HG03469 (cell line): Measurements from ENCODE around the gene DCAF11.
A peak's percentile ranks its signal among the peaks of the same experiment; 100 is the strongest.

ENCODE experiments used
- ATAC-seq: cut with Tn5 transposase; IDR thresholded peaks from one replicate; pipeline ENCODE4 v1.9.1; 2021; ENCODE audit warnings: mild to moderate bottlenecking, moderate library complexity, moderate number of reproducible peaks; ENCODE audit not compliant: unreplicated experiment

The DCAF11 gene

DNA sequence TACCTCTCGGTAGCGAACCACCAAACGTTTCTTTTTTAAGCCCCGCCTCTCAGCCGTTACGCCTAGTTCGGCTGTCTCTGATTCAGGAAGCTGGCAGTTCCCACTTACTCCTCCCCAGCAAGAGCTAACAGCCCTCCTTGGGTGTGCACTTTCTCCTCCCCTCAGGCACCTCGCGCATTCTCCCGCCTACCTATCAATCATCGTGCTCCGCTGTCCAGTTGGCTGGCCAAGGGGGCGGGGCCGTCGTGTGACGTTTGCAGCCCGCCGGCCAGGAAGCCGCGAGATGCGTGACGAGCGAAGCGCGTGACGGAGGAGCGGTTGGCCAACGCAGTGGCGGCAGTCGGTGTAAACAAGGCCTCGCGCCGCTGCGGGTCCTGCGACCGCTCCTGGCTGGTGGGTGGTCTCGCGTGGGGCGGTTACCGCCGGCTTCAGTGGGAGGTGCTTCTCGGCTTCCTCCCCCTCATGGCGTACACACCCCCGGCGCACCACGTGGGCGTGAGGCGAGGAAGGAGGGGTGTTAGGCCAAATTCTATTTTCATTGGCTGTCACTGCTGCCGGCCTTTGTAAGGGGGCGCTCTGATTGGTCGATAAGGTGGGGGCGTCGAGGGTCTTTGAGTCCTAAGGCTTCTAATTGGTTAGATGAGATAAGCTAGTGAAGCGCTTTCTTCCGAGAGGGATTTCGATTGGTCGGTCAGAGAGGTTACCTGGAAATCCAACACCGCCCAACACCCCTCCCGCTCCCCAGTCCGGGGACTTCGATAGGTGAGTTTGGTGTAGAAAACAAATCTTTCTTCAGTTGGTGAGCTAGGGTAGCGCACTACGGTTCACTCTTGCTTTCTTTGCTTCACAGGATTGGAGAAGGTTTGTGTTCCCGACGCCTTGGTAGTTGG is at the start of gene DCAF11, which contains the start of gene NRL:
Gene DCAF11, plus strand, starts transcription at position 246 of the 890 bp plus-strand sequence. CDS start 818 bp downstream, outside the sequence.
Gene NRL, minus strand, starts transcription at position 418 of the 890 bp plus-strand sequence. CDS start 32,101 bp downstream, outside the sequence.
- ATAC-seq = peak; percentile 74

DNA sequence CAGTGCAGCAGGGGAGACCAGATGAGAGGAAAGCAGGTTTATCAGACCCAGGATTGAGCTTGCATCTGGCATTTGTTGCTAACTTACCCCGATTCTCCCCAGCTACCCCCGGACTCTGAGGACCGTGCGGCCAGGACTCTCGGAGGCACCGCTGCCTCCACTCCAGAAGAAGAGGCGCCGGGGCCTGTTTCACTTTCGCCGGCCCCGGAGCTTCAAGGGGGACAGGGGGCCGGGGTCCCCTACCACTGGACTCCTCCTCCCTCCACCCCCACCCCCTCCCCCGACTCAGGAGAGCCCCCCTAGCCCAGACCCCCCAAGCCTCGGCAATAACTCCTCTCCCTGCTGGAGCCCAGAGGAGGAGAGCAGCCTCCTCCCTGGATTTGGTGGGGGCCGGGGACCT is 49.7 kb upstream of the DCAF11 start:
- ATAC-seq = no peak

DNA sequence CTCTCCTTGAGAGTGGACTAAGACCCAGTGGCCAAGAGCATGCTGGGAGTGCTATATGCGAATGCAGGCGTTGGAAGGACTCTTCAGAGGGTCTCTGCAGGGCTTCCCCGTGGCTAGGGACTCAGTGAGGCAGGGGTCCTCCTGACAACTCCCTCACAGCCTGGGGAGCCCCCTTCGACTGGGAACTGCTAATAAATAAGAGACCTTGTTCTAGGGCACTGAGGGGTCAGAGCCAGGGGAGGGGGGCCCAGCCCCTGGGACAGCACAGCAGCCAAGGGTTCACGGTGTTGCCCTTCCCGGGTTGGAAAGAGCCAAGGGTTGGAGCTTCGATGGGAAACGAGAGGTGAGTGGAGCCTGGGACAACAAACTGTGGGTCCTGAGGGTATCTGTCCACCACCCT is 49.2 kb upstream of the DCAF11 start:
- ATAC-seq = no peak

DNA sequence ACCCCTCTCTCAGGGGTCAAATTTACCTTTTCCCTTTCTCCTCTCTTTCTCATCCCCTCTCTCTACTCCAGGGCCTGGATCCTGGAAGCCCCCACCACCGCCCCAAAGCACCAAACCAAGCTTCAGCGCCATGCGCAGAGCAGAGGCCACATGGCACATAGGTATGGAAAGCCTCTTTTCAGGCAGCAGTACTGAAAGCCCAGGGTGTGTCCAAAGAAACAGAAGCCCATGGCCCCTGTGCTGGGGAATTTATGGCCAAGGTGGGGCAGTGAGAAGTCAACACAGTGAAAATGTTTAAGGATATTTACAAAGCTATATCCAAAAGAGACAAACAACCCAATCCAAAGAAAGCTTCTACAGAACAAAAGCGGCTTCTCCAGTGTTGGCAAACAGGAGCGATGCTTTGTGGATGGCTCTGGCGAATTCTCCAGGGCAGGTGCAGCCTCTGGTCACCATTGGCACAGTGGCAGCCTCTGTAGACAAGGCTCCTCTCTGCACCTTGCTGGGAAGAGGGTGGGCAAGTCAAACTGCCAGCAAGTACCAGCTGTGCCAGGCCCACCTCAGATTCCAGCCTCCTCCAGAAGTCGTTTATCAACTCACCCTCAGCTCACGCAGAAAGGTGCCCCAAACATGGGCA is 48.0 kb upstream of the DCAF11 start:
- no peak for ATAC-seq

DNA sequence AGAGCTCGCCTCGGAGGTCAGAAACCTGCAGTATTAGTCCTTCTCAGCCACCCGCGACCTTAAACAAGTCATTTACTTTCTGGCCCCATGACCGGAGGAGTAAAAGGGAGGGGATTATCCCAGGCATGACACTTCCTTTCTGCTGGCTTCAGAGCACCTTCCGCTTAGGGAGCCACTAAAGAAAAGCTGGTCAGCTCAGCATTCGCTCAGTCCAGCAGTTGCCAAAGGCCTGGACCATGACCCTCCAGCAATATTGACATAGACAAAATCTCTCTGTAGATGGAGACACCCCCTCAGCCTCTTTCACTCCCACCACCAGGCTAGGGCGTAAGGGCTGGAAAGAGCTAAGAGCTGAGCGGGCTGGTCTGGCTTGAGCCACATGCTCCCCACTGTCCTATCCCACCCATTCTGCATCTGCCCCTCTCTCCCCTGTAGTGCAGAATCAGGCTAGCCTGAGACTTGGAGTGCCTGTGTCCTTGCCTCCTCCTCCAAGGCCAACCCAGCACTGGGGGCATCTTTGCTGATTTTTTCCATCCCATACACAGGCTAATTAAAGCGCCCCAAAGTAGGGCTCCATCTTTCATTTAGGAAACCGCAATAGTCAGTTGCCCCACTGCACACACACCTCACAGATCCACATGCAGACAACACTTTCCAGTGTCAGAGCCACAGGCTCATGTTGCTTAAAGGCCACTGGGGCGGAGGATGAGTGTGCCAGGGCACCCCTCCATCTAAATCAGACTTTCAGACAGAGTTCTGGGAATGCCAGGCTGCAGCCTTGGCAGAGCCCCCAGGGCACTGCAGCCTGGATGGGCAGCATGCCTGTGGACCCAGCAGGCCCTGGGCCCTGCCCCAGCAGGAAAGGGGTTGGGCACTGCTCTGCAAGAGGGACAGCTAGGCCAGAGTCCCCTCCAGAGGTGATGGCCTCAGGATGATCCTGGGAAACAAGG is 47.2 kb upstream of the DCAF11 start:
- ATAC-seq = no peak

DNA sequence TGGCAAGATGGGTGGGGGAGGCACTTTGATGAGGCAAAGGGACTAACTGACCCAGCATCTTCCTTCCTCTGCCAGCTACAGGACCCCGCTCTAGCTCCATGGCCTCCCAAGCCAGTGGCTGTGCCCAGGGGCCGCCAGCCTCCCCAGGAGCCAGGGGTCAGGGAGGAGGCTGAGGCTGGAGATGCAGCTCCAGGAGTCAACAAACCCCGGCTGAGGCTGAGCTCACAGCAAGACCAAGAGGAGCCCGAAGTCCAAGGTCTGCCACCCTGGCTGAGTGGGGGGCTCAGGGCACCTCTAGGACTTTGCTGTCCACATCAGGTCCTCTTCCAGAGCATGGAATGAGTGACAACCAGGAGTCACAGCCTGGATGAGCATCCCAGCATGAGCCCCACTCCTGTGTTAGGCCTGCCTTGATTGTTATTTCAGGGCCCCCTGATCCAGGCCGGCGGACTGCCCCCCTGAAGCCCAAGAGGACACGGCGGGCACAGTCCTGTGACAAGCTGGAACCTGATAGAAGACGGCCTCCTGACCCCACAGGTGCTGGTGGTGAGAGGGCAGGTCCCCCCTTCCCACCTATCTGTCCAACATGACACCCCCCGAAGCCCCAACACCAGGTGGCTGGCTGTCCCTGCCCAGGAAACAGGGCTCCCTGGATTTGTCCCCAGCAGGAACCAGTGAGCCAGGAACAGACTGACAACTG is 45.7 kb upstream of the DCAF11 start:
- no peak for ATAC-seq

DNA sequence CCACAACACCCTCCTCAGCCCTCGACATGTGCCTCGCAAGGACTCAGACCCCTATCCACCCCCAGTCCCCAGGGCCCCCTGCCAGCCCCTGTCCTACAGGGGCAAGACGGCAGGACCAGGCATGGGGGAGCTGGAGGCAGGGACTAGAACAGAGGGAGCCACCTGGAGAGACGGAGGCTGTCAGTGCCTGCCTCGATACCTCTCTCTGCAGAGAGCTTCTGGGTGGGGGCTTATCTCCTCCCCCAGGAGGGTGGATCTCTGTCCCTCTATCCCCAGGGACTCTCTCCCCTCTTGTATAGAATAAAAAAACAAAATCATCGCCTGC is 45.2 kb upstream of the DCAF11 start:
- ATAC-seq = no peak

DNA sequence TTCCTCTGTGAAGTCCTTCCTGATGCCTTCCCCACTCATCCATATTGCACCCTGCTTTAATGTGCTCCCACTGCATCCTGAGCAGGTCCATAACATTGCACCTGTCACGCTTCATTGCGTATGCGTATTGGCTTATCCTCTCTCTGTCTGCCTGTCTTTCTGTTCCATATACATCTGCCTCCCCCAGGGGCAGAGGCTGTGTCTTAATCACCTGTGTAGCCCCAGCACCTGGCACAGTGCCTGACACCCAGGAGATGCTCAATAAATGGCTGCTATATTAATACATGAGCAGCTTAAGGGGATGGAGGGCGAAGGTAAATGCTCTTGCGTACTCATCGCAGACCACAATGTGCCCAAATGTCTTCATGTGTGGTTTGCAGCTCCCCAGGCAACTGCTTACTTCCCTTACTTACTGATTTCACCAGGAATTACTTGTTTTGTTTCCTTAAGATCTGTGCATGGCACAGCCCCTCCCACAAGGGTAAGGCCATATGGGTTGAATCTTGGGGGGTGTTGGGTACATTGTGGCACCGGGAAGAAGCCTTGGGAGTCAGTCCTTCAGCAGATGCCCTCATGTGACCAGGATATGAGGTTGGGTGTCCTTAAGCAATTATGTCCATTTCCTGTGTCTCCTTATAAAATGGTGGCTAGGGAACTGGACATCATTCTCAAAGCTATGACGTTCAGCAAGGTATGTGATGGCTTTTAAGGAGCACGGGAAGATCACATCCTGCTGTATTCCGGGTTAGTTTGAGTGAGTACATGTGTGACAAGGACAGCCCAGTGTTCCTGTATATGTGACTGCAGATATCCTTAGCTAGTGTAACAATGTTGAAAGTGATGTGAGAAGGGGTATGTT is 44.1 kb upstream of the DCAF11 start:
- ATAC-seq = no peak

DNA sequence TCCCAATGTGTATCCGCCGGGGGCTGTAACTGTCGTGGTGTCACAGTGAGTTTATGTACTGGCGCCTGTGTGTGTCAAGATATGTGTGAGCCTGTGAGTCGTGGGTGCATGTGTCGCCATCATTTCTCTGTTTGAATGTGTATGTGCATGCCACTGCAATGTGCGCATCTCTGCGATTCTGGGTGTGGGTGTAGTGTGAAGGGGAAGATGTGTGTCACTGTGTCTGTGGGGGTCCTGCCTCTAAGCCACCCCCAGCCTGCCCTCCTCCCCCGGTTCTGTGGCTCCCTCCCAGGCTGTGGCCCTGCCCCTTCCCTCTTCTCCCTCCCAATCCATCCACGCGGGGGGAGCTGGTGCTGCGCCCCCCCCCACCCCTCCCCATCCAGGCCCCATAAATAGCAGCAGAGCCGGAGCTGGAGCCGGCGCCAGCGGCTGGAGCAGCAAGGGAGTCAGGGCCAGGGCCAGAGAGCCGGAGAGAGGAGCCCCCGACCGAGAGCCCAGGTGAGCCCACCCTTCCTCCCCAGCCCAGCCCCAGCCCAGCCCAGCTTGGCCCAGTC is 43.4 kb upstream of the DCAF11 start, which contains the start of gene CPNE6:
Gene CPNE6, plus strand, starts transcription at position 419 of the 554 bp plus-strand sequence. CDS start 1,375 bp downstream, outside the sequence.
- no peak for ATAC-seq

DNA sequence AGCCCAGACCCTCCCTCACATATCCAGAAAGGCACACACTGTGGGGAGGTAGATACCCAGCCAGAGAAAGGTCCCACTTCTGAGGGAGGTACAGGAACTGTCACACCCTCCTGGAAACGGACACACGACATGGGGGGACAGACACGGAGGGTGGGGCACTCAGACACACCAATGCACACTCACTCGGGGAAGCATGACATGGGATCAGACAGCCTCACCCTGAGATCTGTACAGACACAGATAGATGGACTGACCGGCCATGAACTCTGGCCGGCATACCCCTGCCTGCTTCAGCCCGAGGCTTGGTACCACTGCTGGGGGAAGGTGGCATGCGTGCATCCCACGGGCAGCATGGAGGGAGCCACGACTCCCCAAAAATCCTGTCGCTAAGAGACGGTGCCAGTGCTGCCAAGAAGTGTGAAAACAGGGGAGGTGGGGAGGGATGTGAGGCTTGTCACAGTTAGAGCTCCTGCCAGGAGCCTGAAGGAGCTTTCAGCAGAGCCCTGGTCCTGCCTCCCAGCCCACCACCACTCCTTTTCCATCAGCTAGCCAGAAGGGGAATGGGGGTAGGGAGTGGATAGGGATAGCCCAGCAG is 42.6 kb upstream of the DCAF11 start:
- ATAC-seq = no peak

DNA sequence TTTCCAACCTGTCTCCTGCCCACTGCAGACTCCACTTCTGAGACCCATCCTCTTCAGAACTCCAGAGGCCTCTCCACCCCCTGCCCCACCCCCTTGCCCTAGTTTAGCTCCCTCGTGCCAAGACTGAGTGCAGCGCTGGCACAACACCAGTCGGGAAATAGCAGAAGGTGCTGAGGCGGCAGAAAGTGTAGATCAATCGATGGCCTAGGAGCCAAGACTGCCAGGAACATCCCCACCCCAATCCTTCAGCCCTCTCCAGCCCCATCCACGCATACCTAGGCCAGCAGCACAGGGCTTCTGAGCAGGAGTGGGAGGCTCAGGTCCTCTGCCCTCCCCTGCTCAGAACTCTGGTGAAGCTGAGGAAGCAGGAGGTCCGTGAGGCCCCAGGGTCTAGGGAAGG is 42.1 kb upstream of the DCAF11 start:
- ATAC-seq = no peak

DNA sequence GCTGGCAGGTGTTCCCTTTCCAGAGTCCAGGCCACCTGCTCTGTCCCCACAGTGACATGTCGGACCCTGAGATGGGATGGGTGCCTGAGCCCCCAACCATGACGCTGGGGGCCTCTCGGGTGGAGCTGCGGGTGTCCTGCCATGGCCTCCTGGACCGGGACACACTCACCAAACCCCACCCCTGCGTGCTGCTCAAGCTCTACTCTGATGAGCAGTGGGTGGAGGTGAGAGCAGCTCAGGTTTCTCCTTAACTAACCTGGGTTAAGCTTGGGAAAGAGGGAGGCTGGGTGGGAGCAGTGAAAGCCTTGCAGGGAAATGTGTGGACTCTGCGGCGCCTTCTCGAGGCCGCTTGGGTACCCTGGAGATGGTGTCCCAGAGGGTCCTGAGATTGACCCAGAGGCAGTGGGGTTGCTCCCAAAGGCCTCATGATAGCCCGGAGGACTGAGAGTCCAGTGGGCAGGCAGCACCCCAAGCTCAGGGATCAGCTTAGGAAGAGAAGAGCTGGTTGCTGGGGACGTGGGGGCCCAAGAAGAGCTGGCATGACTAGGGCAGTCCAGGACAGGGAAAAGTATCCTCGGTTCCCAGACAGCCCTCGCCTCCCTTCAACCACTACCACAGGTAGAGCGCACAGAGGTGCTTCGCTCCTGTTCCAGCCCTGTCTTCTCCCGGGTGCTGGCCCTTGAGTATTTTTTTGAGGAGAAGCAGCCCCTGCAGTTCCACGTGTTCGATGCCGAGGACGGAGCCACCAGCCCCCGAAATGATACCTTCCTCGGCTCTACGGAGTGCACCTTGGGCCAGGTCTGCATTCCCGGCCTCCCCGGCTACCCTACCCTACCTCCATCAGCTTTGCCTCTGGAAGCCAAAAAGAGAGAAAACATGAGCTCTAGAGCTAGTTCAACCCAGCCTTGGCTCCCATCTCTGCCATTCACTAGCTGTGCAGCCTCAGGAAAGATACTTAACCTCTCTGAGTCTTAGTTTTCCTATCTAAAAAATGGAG is 41.4 kb upstream of the DCAF11 start:
- no peak for ATAC-seq

DNA sequence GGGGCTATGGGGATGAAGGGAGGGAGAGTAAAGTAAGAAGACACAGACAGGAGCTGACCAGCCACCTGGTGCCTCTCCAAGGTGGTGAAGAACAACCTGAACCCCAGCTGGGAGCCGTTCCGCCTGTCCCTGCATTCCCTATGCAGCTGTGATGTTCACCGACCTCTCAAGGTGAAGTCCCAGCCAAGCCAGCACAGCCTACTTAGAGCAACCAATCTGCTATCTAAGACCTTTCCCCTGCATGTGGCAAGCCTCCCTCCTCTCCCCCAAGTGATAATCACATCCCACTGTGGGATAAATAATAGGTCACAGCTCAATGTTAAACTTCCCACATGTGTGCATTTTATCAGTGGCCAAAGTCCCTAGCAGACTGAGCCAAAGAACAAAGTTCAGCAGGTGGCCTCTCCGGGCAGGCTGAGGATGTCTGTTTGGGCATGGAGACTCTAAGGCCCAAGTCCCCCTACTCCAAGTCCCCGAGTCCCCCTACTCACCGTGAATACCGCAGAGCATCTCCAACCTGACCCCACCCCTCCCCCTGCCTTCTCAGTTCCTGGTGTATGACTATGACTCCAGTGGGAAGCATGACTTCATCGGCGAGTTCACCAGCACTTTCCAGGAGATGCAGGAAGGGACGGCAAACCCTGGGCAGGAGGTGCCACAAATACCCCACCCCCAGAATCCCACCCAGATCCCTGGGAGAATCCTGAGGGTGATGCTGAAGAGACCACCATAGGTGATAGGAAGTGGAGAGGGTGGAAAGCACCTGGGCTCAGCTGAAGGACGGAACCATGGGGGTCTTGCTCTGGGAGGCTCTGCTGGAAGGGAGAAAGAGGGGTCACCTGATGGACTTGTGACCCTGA is 39.7 kb upstream of the DCAF11 start:
- ATAC-seq = no peak

DNA sequence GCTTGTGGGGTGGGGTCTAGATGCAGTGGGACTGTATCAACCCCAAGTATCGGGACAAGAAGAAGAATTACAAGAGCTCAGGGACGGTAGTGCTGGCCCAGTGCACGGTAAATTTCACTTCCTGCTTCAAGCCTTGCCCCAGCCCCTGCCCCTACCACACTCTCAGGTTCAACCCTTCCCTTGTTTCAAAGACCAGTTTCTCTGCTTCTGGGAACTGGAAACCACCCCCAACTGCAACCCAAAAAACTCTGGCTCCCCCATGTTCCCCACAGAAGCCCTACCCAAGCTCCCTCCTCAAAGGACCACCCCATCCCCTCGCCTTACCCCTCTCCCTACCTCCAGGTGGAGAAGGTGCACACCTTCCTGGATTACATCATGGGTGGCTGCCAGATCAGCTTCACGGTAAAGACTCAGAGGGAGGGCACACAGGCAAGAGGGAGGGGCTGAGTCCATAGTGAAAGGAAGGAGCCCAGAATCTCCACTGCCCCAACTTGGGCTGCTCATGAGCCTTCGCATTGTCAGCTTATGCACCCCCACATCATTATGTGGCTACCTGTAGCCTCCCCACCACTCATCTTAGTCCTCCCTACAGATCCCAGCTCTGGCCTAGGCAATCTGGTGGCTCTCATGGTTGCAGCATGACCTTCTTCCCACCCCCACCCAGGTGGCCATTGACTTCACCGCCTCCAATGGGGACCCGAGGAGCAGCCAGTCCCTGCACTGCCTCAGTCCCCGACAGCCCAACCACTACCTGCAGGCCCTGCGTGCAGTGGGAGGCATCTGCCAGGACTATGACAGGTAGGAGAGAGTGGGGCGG is 38.9 kb upstream of the DCAF11 start:
- ATAC-seq = no peak

DNA sequence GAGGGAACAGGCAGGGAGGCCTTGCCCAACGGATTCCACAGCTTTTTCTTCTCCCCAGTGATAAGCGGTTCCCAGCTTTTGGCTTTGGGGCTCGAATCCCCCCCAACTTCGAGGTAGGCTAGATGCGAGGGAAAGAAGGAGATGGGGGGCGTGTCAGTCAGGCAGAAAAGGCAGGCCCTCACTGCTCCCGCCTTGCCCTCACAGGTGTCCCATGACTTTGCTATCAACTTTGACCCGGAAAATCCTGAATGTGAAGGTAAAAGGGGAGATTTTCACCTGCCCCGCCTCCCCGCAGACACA is 38.3 kb upstream of the DCAF11 start:
- ATAC-seq = no peak

DNA sequence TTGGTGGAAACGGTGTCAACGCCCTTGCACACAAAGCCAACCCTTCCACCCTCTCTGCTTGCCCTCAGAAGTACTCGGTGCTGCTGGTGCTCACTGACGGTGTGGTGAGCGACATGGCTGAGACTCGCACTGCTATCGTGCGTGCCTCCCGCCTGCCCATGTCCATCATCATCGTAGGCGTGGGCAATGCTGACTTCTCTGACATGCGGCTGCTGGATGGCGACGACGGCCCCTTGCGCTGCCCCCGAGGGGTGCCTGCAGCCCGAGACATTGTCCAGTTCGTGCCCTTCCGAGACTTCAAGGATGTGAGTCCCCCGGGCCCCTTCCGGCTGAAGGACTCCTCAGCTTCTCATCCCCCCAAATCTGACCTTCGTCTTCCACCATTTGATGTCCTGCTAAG is 37.5 kb upstream of the DCAF11 start:
- ATAC-seq = no peak
